OCI-LY1 (cell line): ENCODE measurements around the gene SMYD3.

Experiments
- EZH2 ChIP-seq: fragments of 200-600 bp; sonication (generic), shearing (Covaris generic); IDR thresholded peaks from 2 replicates; pipeline ENCODE4 v1.8.0; 2017; ENCODE audit warnings: borderline replicate concordance, mixed run types, mild to moderate bottlenecking, antibody characterized with exemption, low read length, moderate library complexity, mixed read lengths
- TF ChIP-seq, protein P1 (sequence below): fragments of 200-600 bp; sonication (generic), shearing (Covaris generic); IDR thresholded peaks from 2 replicates; pipeline ENCODE4 v1.5.1; 2017; ENCODE audit warnings: mild to moderate bottlenecking, antibody characterized with exemption, low read length, moderate library complexity, mixed read lengths

DNA sequence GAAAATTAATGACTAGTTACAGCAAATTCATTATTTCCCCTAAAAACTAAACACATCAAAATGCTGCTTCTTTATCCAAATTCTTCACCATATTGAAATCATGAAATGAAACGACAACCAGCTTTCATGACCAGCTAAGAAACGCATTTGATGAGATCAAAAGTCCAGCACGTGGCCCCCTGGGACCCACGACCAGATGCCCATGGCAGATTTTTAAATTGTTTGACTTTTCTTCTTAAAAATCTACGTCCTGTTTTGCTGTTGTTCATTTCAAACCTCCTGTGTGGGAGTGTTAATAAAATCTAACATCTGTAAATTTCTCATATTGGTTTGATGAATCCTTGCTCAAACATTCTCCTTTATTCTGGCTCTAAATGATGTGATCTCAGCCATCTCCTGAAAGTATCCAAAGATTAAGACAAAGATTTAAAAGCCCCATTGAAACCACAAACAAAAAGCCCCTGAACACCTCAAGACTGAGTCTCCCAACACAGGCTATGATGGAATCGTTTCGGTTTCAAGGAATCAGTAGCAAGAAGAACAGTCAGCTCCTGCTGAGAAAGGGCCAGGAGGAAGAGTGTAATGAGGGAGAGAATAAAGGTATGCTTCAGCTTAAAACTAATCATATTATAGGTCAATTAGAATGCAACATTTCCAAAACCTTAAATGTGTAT is 523.6 kb downstream of the SMYD3 start:
- TF ChIP-seq, protein P1, sequence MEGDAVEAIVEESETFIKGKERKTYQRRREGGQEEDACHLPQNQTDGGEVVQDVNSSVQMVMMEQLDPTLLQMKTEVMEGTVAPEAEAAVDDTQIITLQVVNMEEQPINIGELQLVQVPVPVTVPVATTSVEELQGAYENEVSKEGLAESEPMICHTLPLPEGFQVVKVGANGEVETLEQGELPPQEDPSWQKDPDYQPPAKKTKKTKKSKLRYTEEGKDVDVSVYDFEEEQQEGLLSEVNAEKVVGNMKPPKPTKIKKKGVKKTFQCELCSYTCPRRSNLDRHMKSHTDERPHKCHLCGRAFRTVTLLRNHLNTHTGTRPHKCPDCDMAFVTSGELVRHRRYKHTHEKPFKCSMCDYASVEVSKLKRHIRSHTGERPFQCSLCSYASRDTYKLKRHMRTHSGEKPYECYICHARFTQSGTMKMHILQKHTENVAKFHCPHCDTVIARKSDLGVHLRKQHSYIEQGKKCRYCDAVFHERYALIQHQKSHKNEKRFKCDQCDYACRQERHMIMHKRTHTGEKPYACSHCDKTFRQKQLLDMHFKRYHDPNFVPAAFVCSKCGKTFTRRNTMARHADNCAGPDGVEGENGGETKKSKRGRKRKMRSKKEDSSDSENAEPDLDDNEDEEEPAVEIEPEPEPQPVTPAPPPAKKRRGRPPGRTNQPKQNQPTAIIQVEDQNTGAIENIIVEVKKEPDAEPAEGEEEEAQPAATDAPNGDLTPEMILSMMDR: no peak
- TF ChIP-seq EZH2: no peak
